ENCODE data around the gene TAS1R1. TPM values are rescaled to one million over a fixed set of nuclear protein-coding genes. Genes with fewer than 3 reads are reported as not detected.
A peak's percentile ranks its signal among the peaks of the same experiment; 100 is the strongest.

The TAS1R1 gene
- not detected in 2 replicates for total RNA-seq (2013; cell fraction: nucleolus; rRNA removed)
- total RNA-seq (2014; rRNA removed) (not detected in 2 replicates), total RNA-seq (2014; rRNA removed; fragmentation: Illumina TruSeq; extraction: Trizol) (not detected in 2 replicates), total RNA-seq (2021) (0.11 TPM in 1 of 2 replicates, not detected in the other), polyA plus RNA-seq (2011; rRNA removed) (not detected in 2 replicates), polyA plus RNA-seq (2014; fragmentation: Illumina TruSeq; extraction: Trizol) (0.03 TPM in 1 of 2 replicates, not detected in the other), polyA plus RNA-seq (2014; fragmentation: Nextera tagmentation; extraction: Ambion mirVana) (under 1 TPM in 1 of 2 experiments, not detected in 1; 0.04 TPM), polyA plus RNA-seq (2014; rRNA removed) (0.06 and 0.10 TPM in 2 replicates), polyA plus RNA-seq (2016; fragmentation: Nextera tagmentation; extraction: Ambion mirVana) (not detected), polyA minus RNA-seq (2011; rRNA and poly(A)+ RNA removed) (not detected in 2 replicates), Bru-seq, nascent RNA (percentile 8 among the genes with signal in this experiment), BruChase-seq, experiment 1, labeled RNA remaining after a 6-hour chase (percentile 13 among the genes with signal in this experiment), BruChase-seq, experiment 2, labeled RNA remaining after a 2-hour chase (percentile 7 among the genes with signal in this experiment)
- not detected for polyA plus RNA-seq (2011; ENCODE audit: low read depth)
- polyA plus RNA-seq (2011; cell fraction: cytosol; rRNA removed), result 0.03 TPM in 1 of 2 replicates, not detected in the other
- 0.04 TPM in 1 of 2 replicates, not detected in the other for polyA plus RNA-seq (2011; cell fraction: nucleus; rRNA removed)
- 0.14 and 0.38 TPM in 2 replicates for polyA plus RNA-seq (2012)
- not detected in 2 replicates for polyA minus RNA-seq (2011; cell fraction: cytosol; rRNA and poly(A)+ RNA removed)
- not detected in 2 replicates for polyA minus RNA-seq (2011; cell fraction: nucleus; rRNA and poly(A)+ RNA removed)
- long read RNA-seq, experiment 1, result 0 reads
- long read RNA-seq, experiment 2, result 0 reads

DNA sequence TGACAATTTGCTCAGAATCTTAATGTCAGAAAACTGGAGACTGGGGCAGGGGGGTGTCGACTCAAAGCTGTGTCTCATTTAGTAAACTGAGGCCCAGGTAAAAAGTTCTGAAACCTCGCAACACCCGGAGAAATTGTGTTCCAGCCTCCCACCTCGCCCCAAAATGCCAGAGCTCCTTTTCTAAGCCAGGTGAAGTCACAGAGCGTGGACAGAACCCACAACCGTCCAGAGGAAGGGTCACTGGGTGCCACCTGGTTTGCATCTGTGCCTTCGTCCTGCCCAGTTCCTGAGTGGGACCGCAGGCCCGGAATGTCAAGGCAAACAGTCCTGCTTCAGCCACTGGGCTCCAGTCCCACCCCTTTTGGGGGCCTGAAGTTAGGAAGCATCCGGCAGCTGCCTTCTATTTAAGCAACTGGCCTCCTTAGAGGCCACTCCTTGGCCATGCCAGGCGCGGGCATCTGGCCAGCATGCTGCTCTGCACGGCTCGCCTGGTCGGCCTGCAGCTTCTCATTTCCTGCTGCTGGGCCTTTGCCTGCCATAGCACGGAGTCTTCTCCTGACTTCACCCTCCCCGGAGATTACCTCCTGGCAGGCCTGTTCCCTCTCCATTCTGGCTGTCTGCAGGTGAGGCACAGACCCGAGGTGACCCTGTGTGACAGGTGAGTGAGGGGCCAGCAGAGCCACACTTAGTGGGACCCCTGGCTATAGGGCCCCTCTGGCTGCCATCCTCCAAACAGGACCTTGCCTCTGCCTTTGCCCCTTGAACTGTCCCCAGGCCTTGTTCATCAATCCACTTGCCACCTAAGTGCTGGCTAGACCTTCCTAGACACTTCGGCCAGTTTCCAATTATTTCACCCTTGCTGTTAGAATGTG is at the start of gene TAS1R1:
TAS1R1 (plus strand) TSS at position 401 of the 872 bp plus-strand sequence; CDS start at position 468, 67 bp downstream.
- BruUV-seq (replicated peaks), result no TSS peak
- FAIRE-seq (no peak), ATAC-seq (no peak), DNase-seq (ENCODE audit: low read depth, low spot score) (no peak)
- H3K4me2 ChIP-seq (ENCODE audit: control insufficient read depth, insufficient read depth), result peak within 1 kb of the TSS; percentile 77
- peak within 1 kb of the TSS; percentile 78 for H3K4me3 ChIP-seq
- H3K79me2 ChIP-seq (ENCODE audit: control insufficient read depth, insufficient read depth, low read length), result peaks cover 21% of the 10 kb centered on the region
- intact Hi-C loops (cut with micrococcal nuclease; ENCODE audit: unreplicated experiment) (loop anchor here (5.0 kb wide), 1 partner anchor 57 kb away; the partner anchor contains the start of gene PHF13), in situ Hi-C loops (cut with MboI) (no loop called here)
- H3K36me3 ChIP-seq (ENCODE audit: control insufficient read depth in 2 of 2, insufficient read depth in 2 of 2, low read length in 1 of 2), result no peaks in the 10 kb centered on the region
- no peaks in the 10 kb centered on the region for H4K20me1 ChIP-seq (ENCODE audit: control insufficient read depth, insufficient read depth)
- RAD21 ChIA-PET (ENCODE audit: unreplicated experiment), result interaction anchor here (0.9 to 1.5 kb wide), 7 partner anchors 25 to 146 kb away, joined by 3 to 11 read pairs (median 3); partner anchors contain the start of genes DNAJC11, THAP3 and ZBTB48
- 43% methylated on average over 19 of the region's 19 CpGs for WGBS (ENCODE audit: insufficient coverage, insufficient replicate concordance, low lambda C conversion rate, missing lambda C conversion rate)
- POLR2A ChIA-PET, result interaction anchor here (1.2 kb wide), 1 partner anchor 25 kb away, joined by 3 read pairs; the partner anchor contains the start of gene ZBTB48
- no peaks in the 10 kb centered on the region for H3K9me3 ChIP-seq (replicated peaks; ENCODE audit: control insufficient read depth, insufficient read depth, low read length)
- H3K9ac ChIP-seq (ENCODE audit: control insufficient read depth, insufficient read depth, low read length), result peak within 1 kb of the TSS; percentile 96
- CTCF ChIA-PET, result interaction anchor here (0.8 to 4.6 kb wide), 18 partner anchors 15 to 308 kb away, joined by 3 to 39 read pairs (median 4); partner anchors contain the start of genes KLHL21 and ZBTB48
- SMC1A ChIA-PET (ENCODE audit: uncharacterized antibody, unreplicated experiment), result interaction anchor here (0.7 to 1.4 kb wide), 4 partner anchors 8 to 63 kb away, joined by 3 read pairs; no protein-coding TSS in a partner anchor
- peaks cover 9% of the 10 kb centered on the region for H3K4me1 ChIP-seq (ENCODE audit: control insufficient read depth, insufficient read depth, low read length)
- H3K27ac ChIP-seq (ENCODE audit: control insufficient read depth, insufficient read depth), result peak within 1 kb of the TSS; percentile 78
- H2AFZ ChIP-seq (ENCODE audit: control insufficient read depth, low read depth, low read length), result peak within 1 kb of the TSS; percentile 98
- no peaks in the 10 kb centered on the region for H3K27me3 ChIP-seq (replicated peaks in 1 of 2; ENCODE audit: control insufficient read depth in 2 of 2, insufficient read depth in 2 of 2, low read length in 1 of 2)
- TF ChIP-seq, protein P1, sequence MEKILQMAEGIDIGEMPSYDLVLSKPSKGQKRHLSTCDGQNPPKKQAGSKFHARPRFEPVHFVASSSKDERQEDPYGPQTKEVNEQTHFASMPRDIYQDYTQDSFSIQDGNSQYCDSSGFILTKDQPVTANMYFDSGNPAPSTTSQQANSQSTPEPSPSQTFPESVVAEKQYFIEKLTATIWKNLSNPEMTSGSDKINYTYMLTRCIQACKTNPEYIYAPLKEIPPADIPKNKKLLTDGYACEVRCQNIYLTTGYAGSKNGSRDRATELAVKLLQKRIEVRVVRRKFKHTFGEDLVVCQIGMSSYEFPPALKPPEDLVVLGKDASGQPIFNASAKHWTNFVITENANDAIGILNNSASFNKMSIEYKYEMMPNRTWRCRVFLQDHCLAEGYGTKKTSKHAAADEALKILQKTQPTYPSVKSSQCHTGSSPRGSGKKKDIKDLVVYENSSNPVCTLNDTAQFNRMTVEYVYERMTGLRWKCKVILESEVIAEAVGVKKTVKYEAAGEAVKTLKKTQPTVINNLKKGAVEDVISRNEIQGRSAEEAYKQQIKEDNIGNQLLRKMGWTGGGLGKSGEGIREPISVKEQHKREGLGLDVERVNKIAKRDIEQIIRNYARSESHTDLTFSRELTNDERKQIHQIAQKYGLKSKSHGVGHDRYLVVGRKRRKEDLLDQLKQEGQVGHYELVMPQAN (conservative IDR thresholded peaks at IDR 0.05), result no peak
- no peak for TF ChIP-seq BACH1 (IDR thresholded peaks at IDR 0.05; ENCODE audit: borderline replicate concordance)
- no peak for TF ChIP-seq EP300 (IDR thresholded peaks at IDR 0.05; ENCODE audit: borderline replicate concordance in 1 of 2, control insufficient read depth in 1 of 2, low read depth in 2 of 2, low read length in 2 of 2)
- no peak for TF ChIP-seq BRCA1 (IDR thresholded peaks at IDR 0.05; ENCODE audit: low read depth, low read length)
- no peak for TF ChIP-seq WRNIP1 (IDR thresholded peaks at IDR 0.05; ENCODE audit: borderline replicate concordance, low read depth, low read length)
- no peak for TF ChIP-seq MYB (IDR thresholded peaks at IDR 0.05; ENCODE audit: borderline replicate concordance, low read depth, low read length)
- no peak for TF ChIP-seq HCFC1 (IDR thresholded peaks at IDR 0.05; ENCODE audit: low read length)
- no peak for TF ChIP-seq ZBED1 (IDR thresholded peaks at IDR 0.05; ENCODE audit: borderline replicate concordance)
- TF ChIP-seq EZH2 (IDR thresholded peaks at IDR 0.05; ENCODE audit: borderline replicate concordance, control insufficient read depth, low read depth, low read length), result no peak
- TF ChIP-seq NFYA (IDR thresholded peaks at IDR 0.05; ENCODE audit: borderline replicate concordance, low read depth, low read length), result no peak

Data from GM12878 (cell line).